HG02798 (cell line): ENCODE data around the gene GRIA4.
A peak's percentile ranks its signal among the peaks of the same experiment; 100 is the strongest.
"Not testable (repeated sequence)": the region's sequence is repeated elsewhere in the genome, so short reads cannot be mapped to it uniquely, and the experiment has no call there.

Source experiments
- ATAC-seq: cut with Tn5 transposase; IDR thresholded peaks from one replicate; pipeline ENCODE4 v1.9.1; 2021; ENCODE audit warnings: mild to moderate bottlenecking; ENCODE audit not compliant: unreplicated experiment, poor library complexity

The GRIA4 gene

GRCh38 chr11:105713106-105713505 is 103.2 kb downstream of the GRIA4 start:
- no peak for ATAC-seq

- ATAC-seq, result no peak
These were observed 103.8 kb downstream of the GRIA4 start for GRCh38 chr11:105713696-105714095.

GRCh38 chr11:105718641-105719040 is 108.8 kb downstream of the GRIA4 start:
- ATAC-seq, result no peak

- peak; percentile 90 for ATAC-seq
These were observed 109.4 kb downstream of the GRIA4 start for GRCh38 chr11:105719073-105719822.

GRCh38 chr11:105720096-105720495 is 110.2 kb downstream of the GRIA4 start:
- ATAC-seq, result no peak

- ATAC-seq, result no peak
These were observed 113.4 kb downstream of the GRIA4 start for GRCh38 chr11:105723269-105723668.

GRCh38 chr11:105732611-105733010 is 122.7 kb downstream of the GRIA4 start:
- no peak for ATAC-seq

GRCh38 chr11:105734426-105734825 is 124.6 kb downstream of the GRIA4 start:
- no peak for ATAC-seq

GRCh38 chr11:105738251-105738650 is 128.4 kb downstream of the GRIA4 start:
- ATAC-seq, result no peak

GRCh38 chr11:105738986-105739795 is 129.3 kb downstream of the GRIA4 start:
- ATAC-seq, result no peak

GRCh38 chr11:105740164-105740903 is 130.5 kb downstream of the GRIA4 start:
- ATAC-seq, result peak; percentile 78

GRCh38 chr11:105741488-105742020 is 131.7 kb downstream of the GRIA4 start:
- ATAC-seq, result no peak

- no peak for ATAC-seq
These were observed 144.4 kb downstream of the GRIA4 start for GRCh38 chr11:105754260-105754659.

- ATAC-seq, result no peak
These were observed 144.8 kb downstream of the GRIA4 start for GRCh38 chr11:105754716-105755115.

- ATAC-seq, result no peak
These were observed 147.2 kb downstream of the GRIA4 start for GRCh38 chr11:105757107-105757506.

GRCh38 chr11:105763594-105763993 is 153.7 kb downstream of the GRIA4 start:
- no peak for ATAC-seq

GRCh38 chr11:105767931-105768330 is 158.1 kb downstream of the GRIA4 start:
- no peak for ATAC-seq

GRCh38 chr11:105769627-105770026 is 159.8 kb downstream of the GRIA4 start:
- no peak for ATAC-seq

GRCh38 chr11:105773452-105773851 is 163.6 kb downstream of the GRIA4 start:
- not testable (repeated sequence) for ATAC-seq

- ATAC-seq, result no peak
These were observed 165.0 kb downstream of the GRIA4 start for GRCh38 chr11:105774899-105775298.
